GM21723 (cell line): Measurements from ENCODE around the gene TARM1.

Source experiments
- ATAC-seq: cut with Tn5 transposase; IDR thresholded peaks from one replicate; pipeline ENCODE4 v1.9.1; 2021; ENCODE audit warnings: mild to moderate bottlenecking, moderate library complexity; ENCODE audit not compliant: unreplicated experiment

Gene TARM1

DNA sequence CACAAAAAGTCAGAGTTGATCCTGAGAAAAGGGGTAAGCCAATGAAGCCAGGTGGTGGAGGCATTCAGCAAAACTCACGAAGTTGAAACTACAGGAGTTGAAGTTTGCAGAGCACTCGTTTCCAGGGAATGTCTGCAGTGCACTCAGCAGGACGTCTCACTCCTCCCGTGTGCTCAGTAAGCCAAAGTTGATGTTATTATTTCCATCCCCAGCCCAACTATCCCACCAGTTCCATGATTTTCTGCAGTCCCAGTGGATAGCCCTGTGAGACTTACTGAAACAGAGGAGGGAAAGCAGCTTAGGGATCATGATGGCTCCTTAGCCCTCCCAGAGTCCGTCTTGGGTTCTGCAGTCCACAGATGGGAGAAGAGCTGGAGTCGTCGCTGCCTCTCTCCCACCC lies at the start of gene TARM1:
TSS of gene TARM1 (minus strand) at position 334 of the 400 bp plus-strand sequence. CDS start at position 309, 25 bp downstream.
- ATAC-seq = no peak

DNA sequence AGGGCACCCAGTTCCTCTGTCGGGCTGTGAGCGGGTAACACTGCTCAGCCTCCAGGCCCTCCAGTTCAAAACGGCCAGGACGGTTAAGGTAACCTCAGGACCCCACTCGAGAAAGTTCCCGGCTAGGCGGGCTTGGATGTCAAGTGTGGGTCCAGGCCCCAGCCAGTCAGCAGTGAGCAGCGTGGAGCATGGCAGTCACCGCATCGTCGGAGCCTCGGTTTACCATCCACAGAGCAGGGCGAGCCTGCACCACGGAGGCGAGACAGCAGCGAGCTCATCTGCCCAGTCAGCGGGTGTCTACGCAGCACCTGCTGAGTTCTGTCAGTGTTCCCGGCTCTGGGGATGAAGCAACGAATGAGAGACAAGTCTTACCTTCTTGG lies 48.4 kb upstream of the TARM1 start:
- ATAC-seq = no peak

DNA sequence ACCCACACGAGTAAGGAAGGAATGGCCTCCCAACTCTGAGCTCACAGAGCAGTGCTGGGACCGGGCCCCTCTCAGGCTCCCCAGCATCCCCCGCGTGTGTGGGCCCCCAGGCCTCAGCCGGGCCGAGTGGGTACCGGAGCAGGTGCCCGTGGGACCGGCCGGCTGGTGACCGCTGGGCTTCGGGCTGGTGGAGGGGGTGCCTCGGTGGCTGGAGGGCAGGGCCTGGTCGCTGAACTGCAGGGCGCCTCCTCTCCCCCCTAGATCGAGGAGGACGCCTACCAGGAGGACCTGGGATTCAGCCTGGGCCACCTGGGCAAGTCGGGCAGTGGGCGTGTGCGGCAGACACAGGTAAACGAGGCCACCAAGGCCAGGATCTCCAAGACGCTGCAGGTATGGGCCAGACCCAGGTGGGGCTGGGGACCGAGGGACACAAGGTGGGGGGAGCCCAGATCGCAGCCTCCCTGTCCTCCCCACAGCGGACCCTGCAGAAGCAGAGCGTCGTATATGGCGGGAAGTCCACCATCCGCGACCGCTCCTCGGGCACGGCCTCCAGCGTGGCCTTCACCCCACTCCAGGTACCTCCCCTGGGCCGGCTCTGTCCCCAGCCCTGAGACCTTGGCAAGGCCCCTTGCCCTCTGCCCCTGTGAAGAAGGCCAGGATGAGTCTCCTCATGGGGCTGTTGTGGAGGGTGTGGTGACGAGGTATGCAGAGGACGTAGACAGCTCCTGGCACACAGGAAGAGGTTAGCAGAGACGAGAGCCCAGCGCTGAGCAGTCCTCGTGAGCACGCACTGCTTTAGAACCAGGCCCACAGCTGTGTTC lies 47.8 kb upstream of the TARM1 start:
- no peak for ATAC-seq

DNA sequence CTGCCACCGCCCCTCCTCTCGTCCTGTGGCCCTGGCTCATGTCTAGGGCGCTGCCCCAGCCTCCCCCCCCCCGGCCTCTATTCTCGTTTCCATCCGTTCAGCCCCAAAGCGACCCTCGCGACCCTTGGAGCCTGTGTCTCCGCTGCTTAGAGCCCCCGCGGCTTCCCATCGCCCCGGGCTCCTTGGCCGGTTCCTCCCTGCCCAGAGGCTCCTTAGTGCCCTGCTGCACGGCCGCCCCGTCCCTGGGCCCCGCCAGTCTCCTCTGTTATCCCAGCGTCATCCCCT lies 47.2 kb upstream of the TARM1 start:
- no peak for ATAC-seq

DNA sequence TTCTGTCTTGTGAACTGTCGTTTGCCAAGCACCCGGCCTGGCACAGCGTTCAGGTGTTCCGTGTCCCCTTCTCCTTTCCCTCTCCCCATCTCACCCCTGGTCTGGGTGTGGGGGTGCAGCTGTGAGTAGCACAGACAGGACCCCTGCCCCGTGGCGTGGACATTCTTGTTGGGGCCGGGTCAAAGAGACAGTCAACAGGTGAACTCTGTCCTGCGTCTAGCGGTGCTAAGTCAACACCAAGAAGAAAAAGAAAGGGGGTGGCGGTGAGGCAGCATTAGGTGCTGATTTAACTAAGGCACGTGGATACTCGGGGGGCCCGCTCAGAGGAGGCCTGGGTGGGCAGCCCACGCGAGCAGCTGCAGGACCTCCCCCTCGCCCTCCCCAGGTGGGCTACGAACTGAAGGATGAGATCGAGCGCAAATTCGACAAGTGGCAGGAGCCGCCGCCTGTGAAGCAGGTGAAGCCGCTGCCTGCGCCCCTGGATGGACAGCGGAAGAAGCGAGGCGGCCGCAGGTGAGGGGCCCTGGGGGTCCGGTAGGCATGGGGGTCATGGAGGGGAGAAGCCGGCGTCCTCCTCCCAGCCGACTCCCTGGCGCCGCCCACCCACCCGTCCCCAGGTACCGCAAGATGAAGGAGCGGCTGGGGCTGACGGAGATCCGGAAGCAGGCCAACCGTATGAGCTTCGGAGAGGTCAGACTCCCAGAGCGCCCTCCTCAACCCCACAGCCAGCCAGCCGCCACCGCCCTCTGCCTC lies 46.7 kb upstream of the TARM1 start:
- ATAC-seq = no peak

DNA sequence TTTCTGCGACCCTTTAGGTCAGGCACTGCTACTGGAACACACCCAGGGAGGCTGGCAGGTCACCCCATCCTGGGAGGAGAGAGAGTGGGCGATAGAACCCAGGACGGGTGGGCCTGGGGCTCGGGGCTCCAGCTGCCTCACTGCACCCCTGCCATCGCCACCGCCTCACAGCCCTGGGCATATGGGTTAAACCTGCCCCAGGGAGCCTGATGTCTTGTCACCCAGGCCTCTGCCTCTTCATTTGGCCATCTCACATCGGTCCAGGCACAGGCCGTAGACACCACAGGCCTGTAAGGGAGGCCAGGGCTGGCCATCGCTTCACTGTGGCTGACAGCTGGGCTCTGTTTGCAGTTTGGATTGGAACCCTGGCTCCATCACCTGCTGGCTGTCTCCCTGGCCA lies 44.5 kb upstream of the TARM1 start:
- no peak for ATAC-seq

DNA sequence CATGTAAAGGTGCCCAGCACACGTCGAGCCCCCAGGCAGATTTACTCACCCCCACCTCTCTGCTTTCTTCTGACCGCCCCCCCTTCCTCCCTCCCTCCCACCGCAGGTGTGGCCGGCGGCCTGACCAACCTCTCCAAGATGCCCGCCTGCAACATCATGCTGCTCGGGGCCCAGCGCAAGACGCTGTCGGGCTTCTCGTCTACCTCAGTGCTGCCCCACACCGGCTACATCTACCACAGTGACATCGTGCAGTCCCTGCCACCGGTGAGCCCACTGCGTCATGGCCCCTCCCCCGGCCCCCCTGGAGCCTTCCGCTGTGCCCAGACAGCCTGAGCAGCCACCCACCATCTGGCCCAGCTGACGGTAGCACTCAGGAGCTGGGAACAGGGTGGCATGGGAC lies 43.2 kb upstream of the TARM1 start:
- ATAC-seq = no peak

DNA sequence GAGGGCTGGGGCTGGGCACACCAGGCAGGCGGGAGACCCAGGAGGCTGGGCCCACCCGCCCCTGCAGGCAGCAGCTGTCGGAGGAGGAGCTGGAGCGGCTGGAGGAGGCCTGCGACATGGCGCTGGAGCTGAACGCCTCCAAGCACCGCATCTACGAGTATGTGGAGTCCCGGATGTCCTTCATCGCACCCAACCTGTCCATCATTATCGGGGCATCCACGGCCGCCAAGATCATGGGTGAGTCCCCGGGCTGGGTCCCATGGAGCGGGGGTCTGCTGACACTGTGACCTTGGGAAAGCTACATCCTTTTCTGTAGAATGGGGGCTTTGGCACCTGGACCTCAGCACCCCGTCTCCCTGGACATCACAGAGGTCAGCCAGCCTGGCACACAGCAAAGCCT lies 42.5 kb upstream of the TARM1 start:
- no peak for ATAC-seq

DNA sequence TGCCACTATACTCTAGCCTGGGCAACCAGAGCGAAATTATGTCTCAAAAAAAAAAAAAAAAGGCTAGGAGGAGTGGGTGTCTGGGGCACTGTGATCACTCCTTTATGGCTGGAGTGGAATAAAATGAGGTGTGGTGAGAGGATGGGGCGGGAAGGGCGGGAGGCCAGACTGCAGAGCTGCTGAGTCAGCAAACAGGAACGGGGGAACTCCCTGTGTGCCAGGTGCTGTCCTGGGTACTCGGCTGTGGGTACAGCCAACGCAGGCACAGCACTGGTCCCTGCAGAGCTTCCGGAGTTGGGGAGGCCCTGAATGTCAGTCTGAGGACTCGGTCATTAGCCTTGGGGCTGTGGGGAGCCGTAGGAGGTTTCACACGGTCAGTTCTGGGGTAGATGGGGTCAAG lies 40.1 kb upstream of the TARM1 start:
- ATAC-seq = no peak

DNA sequence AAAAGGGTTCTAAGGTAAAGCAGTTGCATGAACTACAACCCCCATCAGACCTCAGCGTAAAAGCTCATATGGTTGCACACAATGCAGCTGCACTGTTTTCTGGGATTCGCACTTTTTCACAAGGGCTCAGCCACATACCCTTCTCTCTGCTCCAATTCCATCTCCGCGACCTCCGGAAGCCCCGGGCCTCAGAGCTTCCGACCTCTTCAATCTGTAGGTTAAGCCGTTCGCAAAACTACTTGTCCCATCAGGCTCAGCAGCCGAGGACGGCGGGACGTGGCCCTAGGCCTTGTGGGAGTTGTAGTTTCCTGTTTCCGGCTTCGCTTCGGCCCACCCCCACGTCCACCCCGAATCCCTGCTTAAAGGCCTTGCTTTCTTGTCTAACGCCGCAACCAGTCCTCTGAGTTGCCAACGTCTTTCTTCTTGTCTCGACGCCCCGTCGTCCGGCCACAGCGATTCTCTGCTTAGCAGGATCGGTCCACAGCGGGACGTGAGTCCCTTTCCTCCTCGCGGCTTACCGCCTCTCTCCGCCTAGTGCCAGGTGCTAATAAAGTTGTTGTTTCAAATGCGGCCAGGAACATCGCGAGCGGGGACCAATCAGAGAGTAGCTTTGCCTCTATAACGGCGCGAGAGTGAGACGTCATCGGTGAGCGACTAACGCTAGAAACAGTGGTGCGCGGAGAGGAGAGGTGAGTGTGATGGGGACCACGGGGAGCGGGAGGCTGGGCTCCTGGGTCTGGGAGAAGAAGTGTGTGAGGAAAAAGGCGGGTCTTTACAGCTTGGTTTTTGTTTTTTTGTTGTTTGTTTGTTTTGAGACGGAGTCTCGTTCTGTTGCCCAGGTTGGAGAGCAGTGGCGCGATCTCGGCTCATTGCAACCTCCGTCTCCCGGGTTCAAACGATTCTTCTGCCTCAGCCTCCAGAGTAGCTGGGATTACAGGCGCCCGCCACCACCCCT lies 34.2 kb upstream of the TARM1 start, which contains the start of the genes PRPF31 and TFPT:
TSS of gene PRPF31 (plus strand) at position 646 of the 955 bp plus-strand sequence. CDS start 2,525 bp downstream, outside the sequence.
TSS of gene TFPT (minus strand) at position 549 of the 955 bp plus-strand sequence. CDS start at position 161, 388 bp downstream.
- peak; percentile 84 for ATAC-seq

DNA sequence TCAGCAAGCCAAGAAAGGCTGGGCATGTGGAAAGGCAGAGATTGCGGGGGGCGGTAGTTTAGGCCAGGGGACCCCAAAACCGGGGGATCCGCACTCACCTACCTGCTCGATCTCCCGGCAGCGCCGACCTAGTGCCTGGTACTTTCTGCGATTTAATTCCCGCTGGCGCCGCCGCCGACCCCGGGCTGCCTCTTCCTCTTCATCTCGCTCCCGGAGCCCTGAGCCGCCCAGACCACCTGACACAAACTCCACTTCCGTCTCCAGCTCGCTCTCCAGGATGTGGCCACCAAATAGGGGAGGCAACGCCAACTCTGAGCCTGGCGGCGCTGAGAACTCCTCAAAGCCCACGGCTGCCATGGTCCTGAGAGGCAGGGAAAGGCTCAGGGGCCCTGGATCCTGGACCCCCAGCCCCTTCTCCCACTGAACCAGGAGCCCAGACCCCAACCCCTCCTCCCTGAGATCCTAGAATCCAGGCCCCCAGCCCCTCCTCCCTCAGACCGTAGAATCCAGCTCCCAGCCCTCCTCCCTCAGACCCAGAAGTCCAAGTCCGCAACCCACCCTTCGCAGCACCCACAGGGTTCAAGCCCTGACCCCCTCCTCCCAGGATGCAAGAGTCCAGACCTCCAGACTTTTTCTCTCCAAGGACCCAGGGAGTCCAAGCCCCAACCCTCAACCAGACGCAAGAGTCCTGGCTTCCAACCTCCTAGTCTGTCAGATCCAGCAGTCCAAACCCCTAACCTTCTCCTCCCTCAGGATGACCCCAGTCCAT lies 33.4 kb upstream of the TARM1 start:
- no peak for ATAC-seq

DNA sequence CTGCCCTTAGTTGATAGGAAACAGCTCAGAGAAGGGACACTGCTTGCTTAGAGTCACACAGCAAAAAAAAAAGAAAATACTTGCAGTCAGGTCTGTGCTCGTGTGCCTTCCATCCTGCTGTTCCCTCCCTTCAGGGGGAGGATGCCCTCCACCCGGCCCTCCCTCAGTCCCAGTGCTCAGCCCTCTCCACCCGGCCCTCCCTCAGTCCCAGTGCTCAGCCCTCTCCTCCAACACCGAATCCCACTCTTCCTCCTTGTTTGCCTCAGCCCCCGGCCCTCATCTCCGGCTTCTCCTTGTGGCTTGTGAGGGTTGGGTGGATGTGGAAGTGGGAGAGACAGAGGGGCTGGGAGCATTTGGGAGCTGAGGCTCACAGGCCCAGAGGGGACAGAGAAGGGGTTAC lies 28.5 kb upstream of the TARM1 start:
- no peak for ATAC-seq

DNA sequence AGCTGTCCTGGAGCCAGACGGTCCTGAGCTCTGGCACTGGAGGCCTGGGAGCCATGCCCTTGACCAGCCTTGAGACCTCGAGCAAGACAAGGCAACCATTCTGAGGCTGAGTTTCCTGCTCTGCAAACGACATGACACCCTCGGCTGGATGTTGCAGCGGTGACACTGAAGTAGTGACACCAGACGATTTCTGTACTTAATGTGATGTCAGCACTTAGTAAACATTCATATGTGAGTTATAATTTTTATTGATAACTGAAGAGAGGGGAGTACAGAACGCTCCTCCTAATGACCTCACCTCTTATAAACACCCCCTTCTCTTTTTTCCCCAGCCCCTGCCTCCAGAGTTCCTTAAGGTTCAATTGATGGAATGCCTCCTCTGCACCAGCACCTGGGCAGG lies 27.3 kb upstream of the TARM1 start:
- ATAC-seq = no peak

DNA sequence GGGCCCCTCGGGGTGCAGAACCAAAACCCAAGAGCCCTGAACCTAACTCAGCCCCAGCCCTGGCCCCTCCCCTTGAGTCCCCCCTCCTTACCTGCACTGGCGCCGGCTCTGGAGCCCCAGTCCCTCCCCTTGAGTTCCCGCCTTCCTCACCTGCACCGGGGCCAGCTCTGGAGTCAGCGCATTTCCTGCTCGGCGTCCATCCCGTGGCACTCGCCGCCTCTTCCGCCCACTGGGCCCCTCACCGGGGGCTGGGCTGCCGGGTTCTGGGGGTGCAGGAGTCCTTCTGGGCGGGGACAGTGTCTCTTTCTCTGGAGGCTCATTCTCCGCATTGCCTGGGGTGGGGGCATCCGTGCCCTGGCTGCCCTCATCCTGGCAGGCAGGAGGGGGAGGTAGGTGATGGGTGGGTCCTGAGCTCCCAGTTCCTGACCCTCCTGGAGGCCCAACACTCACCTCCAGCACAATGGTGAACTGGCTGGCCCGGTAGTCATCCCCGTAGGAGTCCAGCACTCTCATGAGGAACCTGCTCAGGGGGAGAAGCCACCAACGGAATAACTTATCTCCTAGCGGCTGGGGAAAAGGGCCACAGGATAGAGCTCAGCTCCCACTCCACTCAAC lies 26.8 kb upstream of the TARM1 start:
- no peak for ATAC-seq

DNA sequence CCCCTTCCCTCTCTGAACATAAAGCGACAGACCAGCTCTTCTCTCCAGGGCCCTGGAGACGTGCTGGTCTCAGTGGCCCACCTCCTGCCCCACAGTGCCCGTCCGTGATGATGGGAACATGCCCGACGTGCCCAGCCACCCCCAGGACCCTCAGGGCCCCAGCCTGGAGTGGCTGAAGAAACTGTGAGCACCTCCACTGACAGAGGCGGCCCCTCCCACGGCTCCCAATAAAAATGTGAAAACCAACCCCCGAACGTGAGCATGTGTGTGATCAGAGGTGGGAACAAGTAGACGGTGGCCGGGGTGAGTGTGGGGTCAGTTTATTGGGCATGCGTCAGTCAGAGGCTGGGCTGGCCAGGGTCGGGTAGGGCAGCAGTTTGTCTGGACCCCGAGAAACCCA lies 25.6 kb upstream of the TARM1 start:
- ATAC-seq = no peak

DNA sequence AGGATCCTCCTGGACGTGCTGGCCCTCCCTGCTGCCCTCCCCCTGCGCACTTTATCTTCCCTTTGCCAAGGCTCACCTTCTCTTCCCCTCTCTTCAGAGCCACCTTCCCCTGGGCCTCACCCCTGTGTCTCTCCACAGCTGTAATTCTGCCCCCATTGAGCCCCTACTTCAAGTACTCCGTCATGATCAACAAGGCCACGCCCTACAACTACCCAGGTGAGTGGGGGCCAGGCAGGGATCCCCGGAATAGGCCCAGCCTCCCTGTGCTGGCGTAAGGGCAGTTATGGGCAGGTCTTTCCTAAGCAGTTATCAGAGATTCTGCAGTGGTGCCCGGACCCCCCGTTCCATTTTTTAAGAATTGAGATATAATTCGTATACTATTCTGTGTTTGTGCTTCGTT lies 24.6 kb upstream of the TARM1 start:
- no peak for ATAC-seq

DNA sequence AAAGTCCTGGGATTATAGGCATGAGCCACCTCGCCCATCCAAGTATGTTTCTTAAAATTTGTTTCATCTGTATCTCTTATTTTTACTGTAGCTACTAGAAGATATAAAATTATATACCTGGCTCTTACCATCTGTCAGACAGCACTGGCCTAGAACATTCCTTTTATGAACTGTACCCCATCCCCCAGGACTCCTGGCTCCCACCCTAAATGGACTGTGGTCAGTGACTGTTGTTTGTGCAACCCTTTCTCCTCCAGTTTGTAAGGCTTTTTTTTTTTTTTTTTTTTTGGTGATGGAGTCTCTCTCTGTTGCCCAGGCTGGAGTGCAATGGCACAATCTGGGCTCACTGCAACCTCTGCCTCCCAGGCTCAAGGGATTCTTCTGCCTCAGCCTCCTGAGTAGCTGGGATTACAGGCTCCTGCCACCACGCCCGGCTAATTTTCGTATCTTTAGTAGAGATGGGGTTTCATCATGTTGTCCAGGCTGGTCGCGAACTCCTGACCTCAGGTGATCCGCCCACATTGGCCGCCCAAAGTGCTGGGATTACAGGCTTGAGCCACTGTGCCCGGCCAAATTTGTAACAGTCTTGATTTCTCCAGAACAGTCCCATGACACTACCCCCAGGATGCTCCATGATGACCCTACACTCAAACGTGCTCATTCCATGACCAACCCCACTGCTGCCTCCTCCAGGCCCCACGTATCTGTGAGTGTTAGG lies 24.0 kb upstream of the TARM1 start:
- no peak for ATAC-seq

DNA sequence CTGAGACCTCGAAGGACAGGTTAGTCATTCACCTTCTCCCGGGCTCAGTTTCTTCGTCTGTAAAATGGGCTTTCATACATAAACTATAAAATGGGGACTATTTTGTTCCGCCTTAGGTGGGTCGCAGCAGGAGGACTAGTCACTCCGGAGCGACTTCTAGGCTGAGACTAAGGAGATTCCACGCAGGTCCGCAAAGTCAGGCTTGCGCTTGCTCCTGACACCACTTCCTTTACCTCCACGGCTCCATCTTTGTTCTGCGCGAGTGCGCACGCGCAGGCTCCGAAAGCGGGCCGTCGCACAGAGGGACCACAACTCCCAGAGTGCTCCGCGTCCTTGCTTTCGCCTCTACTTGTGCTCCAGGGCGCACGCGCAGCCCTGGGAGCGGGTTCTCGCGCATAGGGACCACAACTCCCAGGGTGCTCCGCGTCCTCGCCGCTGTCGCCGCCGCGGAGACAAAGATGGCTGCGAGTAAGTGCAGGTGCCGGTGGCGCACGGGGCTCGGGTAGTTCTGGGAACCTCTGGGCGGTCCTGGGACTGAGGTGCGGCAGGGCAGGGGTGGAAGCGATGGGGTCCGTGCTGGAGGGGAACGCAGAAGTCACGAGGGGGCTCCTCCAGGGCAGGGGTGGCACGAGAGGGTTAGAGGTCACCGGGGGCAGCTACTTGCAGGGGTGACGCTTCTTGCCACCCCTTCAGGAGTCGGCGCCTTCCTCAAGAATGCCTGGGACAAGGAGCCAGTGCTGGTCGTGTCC lies 21.4 kb upstream of the TARM1 start, which contains the start of gene NDUFA3:
TSS of gene NDUFA3 (plus strand) at position 435 of the 749 bp plus-strand sequence. CDS start at position 459, 24 bp downstream.
- peak; percentile 89 for ATAC-seq
